HCT116 (cell line): Measurements from ENCODE around the gene CTTNBP2. TPM values are rescaled to one million over a fixed set of nuclear protein-coding genes. Genes with fewer than 3 reads are reported as not detected.

Source experiments
- ATAC-seq: fragments of 200-7000 bp; cut with Tn5 transposase; 2 replicates; pipeline ENCODE4 v1.9.1; 2020; ENCODE audit warnings: mild to moderate bottlenecking, moderate library complexity
- BruUV-seq: library from RNA; stranded (reverse); fragments of 400-500 nt; replicated peaks from 2 replicates; lab custom pipeline; 2021; lab: Mats Ljungman, UMichigan
- CTCF ChIA-PET: fragments of 300-600 bp; sonication (Branson Sonifier 250); formaldehyde crosslinking; loops from one replicate; lab custom pipeline; 2021; ENCODE audit warnings: antibody characterized with exemption; lab: Charles Lee
- POLR2A ChIA-PET: fragments of 300-600, 350-600 bp; sonication (Branson Sonifier 250); formaldehyde crosslinking; loops from one replicate; lab custom pipeline; 2021; ENCODE audit warnings: antibody characterized with exemption; lab: Charles Lee
- RAD21 ChIA-PET, 2 experiments: fragments of 300-600 bp; sonication (Branson Sonifier 250); formaldehyde crosslinking; loops; one replicate each; lab custom pipeline; 2023; ENCODE audit warnings: low total read pairs in 2 of 2; ENCODE audit not compliant: uncharacterized antibody in 2 of 2, unreplicated experiment in 2 of 2, low non-redundant PET in 1 of 2; lab: Charles Lee
- DNase-seq: peaks from one replicate; pipeline ENCODE4 v3.0.0-alpha.2; 2010; ENCODE audit warnings: low read depth, low spot score
- H2AFZ ChIP-seq: fragments of 200-600 bp; shearing (Covaris generic), sonication (generic); 2 replicates; pipeline ENCODE4 v1.6.1; 2017; ENCODE audit warnings: low read depth, mixed run types, mixed read lengths, antibody characterized with exemption, low read length; ENCODE audit not compliant: poor library complexity, severe bottlenecking
- H3K27ac ChIP-seq: 2 replicates; pipeline ENCODE4 v1.5.1; 2012; ENCODE audit warnings: low read depth, low read length
- H3K27me3 ChIP-seq: fragments of 200-600 bp; sonication (generic); 2 replicates; pipeline ENCODE4 v1.6.1; 2016; ENCODE audit warnings: mixed run types, low read length, mixed read lengths; ENCODE audit not compliant: insufficient read depth
- H3K36me3 ChIP-seq, 2 experiments: fragments of 200-500 bp in 1 of 2; fragments of 200-600 bp in 1 of 2; sonication (Bioruptor generic) in 1 of 2; sonication (generic) in 1 of 2; 2 replicates each; pipeline versions ENCODE4 v1.5.1 to v1.6.1; 2014 to 2016; ENCODE audit warnings: low read length in 2 of 2, inconsistent platforms in 1 of 2, mixed read lengths in 1 of 2, mixed run types in 1 of 2; ENCODE audit not compliant: insufficient read depth in 2 of 2, control insufficient read depth in 1 of 2
- H3K4me1 ChIP-seq, 2 experiments: fragments of 200-600 bp in 1 of 2; sonication (generic) in 1 of 2; 2 replicates each; pipeline versions ENCODE4 v1.5.1 to v1.6.1; 2012 to 2017; ENCODE audit warnings: low read length in 2 of 2, inconsistent platforms in 1 of 2, mild to moderate bottlenecking in 1 of 2, mixed read lengths in 1 of 2, mixed run types in 1 of 2, moderate library complexity in 1 of 2; ENCODE audit not compliant: insufficient read depth in 2 of 2, control insufficient read depth in 1 of 2
- H3K4me2 ChIP-seq: fragments of 200-600 bp; sonication (generic); 2 replicates; pipeline ENCODE4 v1.6.1; 2017; ENCODE audit warnings: mixed run types, low read length, mixed read lengths
- H3K4me3 ChIP-seq, 2 experiments: fragments of 200-600 bp in 1 of 2; sonication (generic) in 1 of 2; replicated peaks in 1 of 2; 2 replicates each; pipeline ENCODE4 v1.5.1; 2011 to 2016; ENCODE audit warnings: low read length in 2 of 2, control low read depth in 1 of 2, low read depth in 1 of 2, mild to moderate bottlenecking in 1 of 2, mixed read lengths in 1 of 2, mixed run types in 1 of 2
- H3K79me2 ChIP-seq: fragments of 200-600 bp; sonication (generic); 2 replicates; pipeline ENCODE4 v1.6.1; 2017; ENCODE audit warnings: mild to moderate bottlenecking, mixed run types, low read length, moderate library complexity, mixed read lengths; ENCODE audit not compliant: insufficient read depth
- H3K9ac ChIP-seq: fragments of 200-600 bp; sonication (generic); 2 replicates; pipeline ENCODE4 v1.6.1; 2016; ENCODE audit warnings: low read length, mixed read lengths
- H3K9me2 ChIP-seq: fragments of 200-600 bp; sonication (generic), shearing (Covaris generic); 2 replicates; pipeline ENCODE4 v1.6.1; 2017; ENCODE audit warnings: mixed run types, mild to moderate bottlenecking, moderate library complexity; ENCODE audit not compliant: insufficient read depth
- H3K9me3 ChIP-seq, 2 experiments: fragments of 200-500 bp in 1 of 2; fragments of 200-600 bp in 1 of 2; sonication (Bioruptor generic) in 1 of 2; sonication (generic) in 1 of 2; 2 replicates each; pipeline ENCODE4 v1.6.1; 2014 to 2017; ENCODE audit warnings: low read length in 2 of 2, mixed read lengths in 2 of 2, inconsistent platforms in 1 of 2, low read depth in 1 of 2, mild to moderate bottlenecking in 1 of 2, mixed run types in 1 of 2, moderate library complexity in 1 of 2; ENCODE audit not compliant: control insufficient read depth in 1 of 2, insufficient read depth in 1 of 2
- H4K20me1 ChIP-seq: fragments of 200-600 bp; sonication (generic), shearing (Covaris generic); 2 replicates; pipeline ENCODE4 v1.6.1; 2017; ENCODE audit warnings: mixed run types, mild to moderate bottlenecking, moderate library complexity; ENCODE audit not compliant: insufficient read depth
- CEBPB ChIP-seq: IDR thresholded peaks from 2 replicates; pipeline ENCODE4 v1.6.1; 2012; ENCODE audit warnings: low read depth
- ELF1 ChIP-seq: IDR thresholded peaks from 2 replicates; pipeline ENCODE4 v1.6.1; 2012; ENCODE audit warnings: low read depth, borderline replicate concordance
- FOSL1 ChIP-seq: IDR thresholded peaks from 2 replicates; pipeline ENCODE4 v1.6.1; 2012; ENCODE audit warnings: low read depth
- JUND ChIP-seq: IDR thresholded peaks from 2 replicates; pipeline ENCODE4 v1.6.1; 2012
- POLR2A ChIP-seq: IDR thresholded peaks from 2 replicates; pipeline ENCODE4 v1.7.0; 2011; ENCODE audit warnings: borderline replicate concordance; ENCODE audit not compliant: insufficient read depth, insufficient read length; ENCODE audit errors: extremely low read depth
- POLR2AphosphoS5 ChIP-seq: IDR thresholded peaks from 2 replicates; pipeline ENCODE4 v1.6.1; 2011; ENCODE audit warnings: mild to moderate bottlenecking, low read depth, low read length, moderate library complexity
- SIN3A ChIP-seq: IDR thresholded peaks from 2 replicates; pipeline ENCODE4 v1.6.1; 2012; ENCODE audit warnings: low read depth
- SP1 ChIP-seq: IDR thresholded peaks from 2 replicates; pipeline ENCODE4 v1.6.1; 2012; ENCODE audit warnings: low read depth
- SRF ChIP-seq: IDR thresholded peaks from 2 replicates; pipeline ENCODE4 v1.6.1; 2012; ENCODE audit warnings: low read depth
- YY1 ChIP-seq: IDR thresholded peaks from 2 replicates; pipeline ENCODE4 v1.6.1; 2011; ENCODE audit warnings: low read length, low read depth, moderate library complexity, mild to moderate bottlenecking; ENCODE audit not compliant: insufficient replicate concordance; ENCODE audit errors: extremely low read depth
- ZNF274 ChIP-seq: fragments of 200-500 bp; sonication (Bioruptor generic); IDR thresholded peaks from 2 replicates; pipeline ENCODE4 v1.6.1; 2014; ENCODE audit warnings: mild to moderate bottlenecking, low read depth, low read length, inconsistent platforms
- intact Hi-C: fragments of 100-400 bp; cut with micrococcal nuclease; formaldehyde crosslinking; loops from 2 replicates; pipeline ENCODE4 v1.10.0; 2022
- total RNA-seq: library from RNA; stranded (reverse); gene quantifications from one replicate; pipeline ENCODE4 v1.2.1, GENCODE V29; 2021; ENCODE audit not compliant: unreplicated experiment
- TF ChIP-seq, protein P1 (sequence below): IDR thresholded peaks from 2 replicates; pipeline ENCODE4 v1.6.1; 2011; ENCODE audit warnings: mild to moderate bottlenecking, low read length, moderate library complexity; ENCODE audit not compliant: insufficient replicate concordance; ENCODE audit errors: extremely low read depth

Gene CTTNBP2
- total RNA-seq, 1 experiment from 2014 or later: 5.4 TPM

DNA sequence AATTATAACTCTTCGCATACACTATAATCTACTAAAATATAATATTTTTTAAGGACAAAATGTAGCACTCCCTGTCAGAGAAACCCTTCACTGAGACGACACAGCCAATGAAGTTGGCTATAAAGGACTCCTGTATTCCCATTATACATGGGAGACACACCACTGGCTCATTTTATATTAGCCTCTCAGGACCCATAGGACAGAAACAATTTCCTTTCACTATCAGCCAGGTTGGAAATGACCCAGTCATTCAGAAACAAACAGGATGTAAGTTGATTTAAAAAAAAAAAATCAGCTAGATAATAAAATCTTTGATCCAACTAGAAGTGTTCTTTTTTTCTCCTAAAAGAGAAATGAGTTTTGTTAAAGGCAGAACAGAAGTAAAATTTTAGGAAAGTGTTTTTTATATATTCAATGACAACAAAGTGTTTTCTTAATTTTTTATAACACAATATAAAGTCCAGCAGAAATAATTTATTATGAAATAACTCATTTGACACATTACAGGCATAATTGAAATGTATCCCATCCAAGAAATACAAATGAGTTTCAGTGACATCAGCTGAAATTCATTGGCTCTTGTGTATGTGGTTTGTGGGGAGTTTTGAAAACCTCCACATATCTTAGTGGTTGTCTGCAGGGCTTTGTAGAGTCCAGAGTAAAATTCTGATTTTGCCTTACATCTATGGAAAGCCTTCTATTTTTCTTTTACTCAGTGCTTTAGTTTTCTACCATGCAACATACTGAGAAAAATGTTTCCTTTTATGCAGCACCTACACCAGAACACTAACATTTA lies 64.1 kb downstream of the CTTNBP2 start (continued):
- no peak for TF ChIP-seq SRF
- no peak for TF ChIP-seq SP1
- TF ChIP-seq SIN3A: no peak
- TF ChIP-seq ZNF274: no peak
- TF ChIP-seq, all 23 proteins: peak for 0

DNA sequence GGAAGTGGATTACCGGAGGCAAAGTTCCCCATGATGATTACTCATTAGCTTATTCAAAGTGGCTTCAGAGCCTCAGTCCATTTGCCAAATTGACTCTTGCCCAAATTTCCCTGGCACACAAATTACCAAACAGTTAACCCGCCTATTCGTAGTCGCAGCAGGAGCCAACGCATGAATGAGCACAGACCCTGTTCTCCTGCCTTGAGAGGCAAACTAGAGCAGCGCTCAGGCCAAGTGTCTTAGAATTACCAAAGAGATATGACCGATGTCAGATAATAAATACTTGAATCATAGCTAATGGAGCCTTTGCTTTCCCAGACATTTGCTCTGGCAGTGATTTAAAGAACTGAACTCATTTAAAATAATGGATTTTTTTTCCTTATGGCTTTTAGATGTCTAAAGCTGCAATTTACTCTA lies 64.9 kb downstream of the CTTNBP2 start:
- TF ChIP-seq, protein P1, sequence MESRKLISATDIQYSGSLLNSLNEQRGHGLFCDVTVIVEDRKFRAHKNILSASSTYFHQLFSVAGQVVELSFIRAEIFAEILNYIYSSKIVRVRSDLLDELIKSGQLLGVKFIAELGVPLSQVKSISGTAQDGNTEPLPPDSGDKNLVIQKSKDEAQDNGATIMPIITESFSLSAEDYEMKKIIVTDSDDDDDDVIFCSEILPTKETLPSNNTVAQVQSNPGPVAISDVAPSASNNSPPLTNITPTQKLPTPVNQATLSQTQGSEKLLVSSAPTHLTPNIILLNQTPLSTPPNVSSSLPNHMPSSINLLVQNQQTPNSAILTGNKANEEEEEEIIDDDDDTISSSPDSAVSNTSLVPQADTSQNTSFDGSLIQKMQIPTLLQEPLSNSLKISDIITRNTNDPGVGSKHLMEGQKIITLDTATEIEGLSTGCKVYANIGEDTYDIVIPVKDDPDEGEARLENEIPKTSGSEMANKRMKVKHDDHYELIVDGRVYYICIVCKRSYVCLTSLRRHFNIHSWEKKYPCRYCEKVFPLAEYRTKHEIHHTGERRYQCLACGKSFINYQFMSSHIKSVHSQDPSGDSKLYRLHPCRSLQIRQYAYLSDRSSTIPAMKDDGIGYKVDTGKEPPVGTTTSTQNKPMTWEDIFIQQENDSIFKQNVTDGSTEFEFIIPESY: no peak
- TF ChIP-seq ELF1 (no peak), FOSL1 (no peak), POLR2AphosphoS5 (no peak), JUND (no peak), YY1 (no peak), CEBPB (no peak), SIN3A (no peak), POLR2A (no peak)
- TF ChIP-seq, all 23 proteins: peak for 0
- ChIA-PET RAD21 (no interaction called here), POLR2A (no interaction called here)

More for the DNA sequence above, 64.9 kb downstream of the CTTNBP2 start:
- H3K9me2 ChIP-seq: no peaks in the 10 kb centered on the region
- intact Hi-C loops: no loop called here
- H3K4me2 ChIP-seq: no peak overlapping the region
- no peaks in the 10 kb centered on the region for H3K4me1 ChIP-seq
- BruUV-seq: no TSS peak
- H3K27me3 ChIP-seq: no peaks in the 10 kb centered on the region
- no peak for ATAC-seq
- no peak overlapping the region for H3K9ac ChIP-seq
- H3K9me3 ChIP-seq: no peaks in the 10 kb centered on the region
- no peaks in the 10 kb centered on the region for H3K36me3 ChIP-seq
- no peak overlapping the region for H3K4me3 ChIP-seq
- H3K79me2 ChIP-seq: no peaks in the 10 kb centered on the region
- no peak overlapping the region for H3K27ac ChIP-seq
- no peaks in the 10 kb centered on the region for H4K20me1 ChIP-seq
- no peak for DNase-seq
- no peak overlapping the region for H2AFZ ChIP-seq
- CTCF ChIA-PET: no interaction called here
